Measurements from ENCODE around the gene ANKRD62.
"Not testable (repeated sequence)": the region's sequence is repeated elsewhere in the genome, so short reads cannot be mapped to it uniquely, and the experiment has no call there.

ANKRD62 gene

DNA sequence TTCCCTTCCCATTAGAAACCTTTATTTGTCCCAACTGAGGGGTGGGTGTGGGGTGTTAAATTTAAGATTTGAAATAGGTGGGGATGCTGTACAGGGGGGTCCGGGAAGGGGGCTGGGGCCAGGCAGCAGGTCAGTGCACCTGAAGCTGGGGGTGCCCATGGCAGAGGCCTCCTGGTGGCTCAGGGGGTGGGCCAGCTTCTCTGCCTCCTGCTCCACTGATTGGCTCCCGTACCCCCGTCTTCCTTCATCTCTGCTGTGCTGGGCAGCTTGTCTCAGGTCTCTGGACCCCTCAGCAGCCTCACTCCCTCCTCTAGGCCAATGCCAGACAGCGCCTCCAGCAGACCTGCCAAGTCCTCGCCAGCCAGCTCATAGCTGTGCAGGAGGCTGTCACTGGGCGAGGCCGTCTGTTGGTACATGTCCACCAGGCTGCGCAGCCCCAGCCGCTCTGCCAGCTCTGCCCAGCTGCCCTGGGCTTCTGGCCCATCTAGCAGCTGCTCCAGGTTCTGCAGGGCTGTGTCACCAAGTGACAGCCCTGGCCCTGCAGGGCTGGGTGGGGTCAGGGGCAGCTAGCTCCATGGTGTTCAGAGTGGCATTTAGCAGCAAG, 2.0 kb upstream of the ANKRD62 start:
- in situ Hi-C loops (cut with MboI; ENCODE audit: low sequenced_read_pairs) = no loop called here

DNA sequence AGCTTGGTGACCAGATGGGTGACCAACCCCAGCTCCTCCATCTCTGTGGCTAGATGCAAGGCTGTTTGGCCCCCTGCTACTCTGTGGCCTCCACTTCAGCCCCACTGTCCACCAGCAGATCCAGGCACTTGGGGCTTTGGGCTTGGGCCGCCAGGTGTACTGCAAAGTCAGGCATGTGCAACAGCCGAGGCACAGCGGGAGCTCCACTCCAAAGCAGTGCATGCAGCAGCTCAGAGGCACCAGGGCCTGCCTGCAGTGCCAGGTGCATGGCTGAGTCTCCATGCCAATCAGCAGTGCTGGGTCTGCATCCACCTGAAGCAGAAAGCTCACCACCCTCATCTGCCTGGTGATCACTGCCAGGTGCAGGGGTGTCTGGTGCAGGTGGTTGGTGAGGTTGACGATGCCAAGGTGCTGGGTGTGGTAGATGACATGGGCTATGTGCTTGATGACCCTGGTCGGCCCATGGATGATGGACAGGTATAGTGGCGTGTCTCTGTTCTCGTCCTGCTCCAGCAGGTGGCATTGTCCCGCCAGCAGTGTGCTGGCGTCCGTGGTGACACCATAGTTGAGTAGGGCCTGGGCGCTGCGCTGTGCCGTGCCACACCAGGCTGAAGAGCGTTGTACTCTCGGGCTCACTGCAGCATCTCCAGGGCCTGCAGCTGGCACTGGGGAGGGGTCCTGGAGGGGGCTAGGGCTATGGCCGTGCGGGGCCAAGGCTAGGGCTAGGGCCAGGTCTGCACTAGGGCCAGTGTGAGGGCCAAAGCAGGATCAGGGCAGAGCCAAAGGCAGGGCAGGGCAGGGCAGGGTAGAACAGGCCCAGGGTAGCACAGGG, 1.0 kb upstream of the ANKRD62 start:
- in situ Hi-C loops (cut with MboI; ENCODE audit: low sequenced_read_pairs) = no loop called here

DNA sequence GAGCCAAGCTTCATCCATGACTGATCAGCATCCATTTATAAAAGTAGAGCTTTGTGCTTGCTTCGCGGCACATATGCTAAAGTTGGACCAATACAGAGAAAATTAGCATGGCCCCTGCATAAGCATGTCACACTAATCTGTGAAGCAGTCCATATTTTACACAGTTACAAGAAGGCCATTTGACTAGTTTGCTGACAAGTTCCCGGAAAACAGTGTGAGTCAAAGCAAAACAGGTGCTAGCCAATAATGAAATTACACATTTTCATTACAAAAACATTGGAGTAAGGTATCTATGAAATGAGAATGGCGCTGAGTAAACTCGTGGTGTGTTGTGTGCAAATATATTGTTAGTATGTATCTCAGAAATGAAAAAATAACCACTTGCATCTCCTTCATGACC, 4.7 kb downstream of the ANKRD62 start:
- in situ Hi-C loops (cut with MboI; ENCODE audit: low sequenced_read_pairs) = no loop called here

DNA sequence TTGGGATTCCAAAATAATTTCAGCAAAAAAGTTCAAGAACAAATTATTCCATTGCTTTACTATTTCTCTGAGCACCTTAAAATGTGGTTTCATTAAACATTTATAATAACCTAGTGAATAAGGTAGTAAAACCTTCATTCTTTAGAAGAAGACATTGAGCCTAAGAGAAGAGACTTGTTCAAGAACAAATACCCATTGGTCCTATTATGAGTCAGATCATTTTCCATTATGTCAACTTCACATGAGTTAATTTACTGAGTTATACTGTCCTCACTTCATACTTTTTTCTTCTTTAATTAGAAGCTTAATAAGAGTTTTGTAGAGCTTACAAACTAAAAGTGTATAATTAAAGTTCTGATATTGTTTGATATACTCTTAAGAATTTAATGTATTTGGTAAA, 5.5 kb downstream of the ANKRD62 start:
- in situ Hi-C loops (cut with MboI; ENCODE audit: low sequenced_read_pairs) = no loop called here

DNA sequence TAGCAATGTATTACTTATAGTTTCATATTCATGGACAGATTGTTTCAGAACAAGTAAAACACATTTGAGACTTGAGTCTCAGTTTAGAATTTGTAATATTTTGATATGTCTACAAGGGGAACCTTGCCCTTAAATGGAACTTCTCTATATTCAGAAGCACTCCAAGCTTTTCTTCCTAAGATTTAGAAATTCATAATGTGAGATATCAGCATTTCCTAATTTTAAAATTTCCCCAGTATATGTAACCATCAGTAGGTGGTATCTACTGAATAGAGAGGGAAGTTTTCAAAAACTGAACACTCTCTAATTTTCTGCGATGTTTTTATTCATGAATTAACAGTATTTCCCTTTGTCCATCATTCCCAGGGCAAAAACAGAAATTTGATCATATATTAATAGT, 7.6 kb downstream of the ANKRD62 start:
- in situ Hi-C loops (cut with MboI; ENCODE audit: low sequenced_read_pairs) = no loop called here

DNA sequence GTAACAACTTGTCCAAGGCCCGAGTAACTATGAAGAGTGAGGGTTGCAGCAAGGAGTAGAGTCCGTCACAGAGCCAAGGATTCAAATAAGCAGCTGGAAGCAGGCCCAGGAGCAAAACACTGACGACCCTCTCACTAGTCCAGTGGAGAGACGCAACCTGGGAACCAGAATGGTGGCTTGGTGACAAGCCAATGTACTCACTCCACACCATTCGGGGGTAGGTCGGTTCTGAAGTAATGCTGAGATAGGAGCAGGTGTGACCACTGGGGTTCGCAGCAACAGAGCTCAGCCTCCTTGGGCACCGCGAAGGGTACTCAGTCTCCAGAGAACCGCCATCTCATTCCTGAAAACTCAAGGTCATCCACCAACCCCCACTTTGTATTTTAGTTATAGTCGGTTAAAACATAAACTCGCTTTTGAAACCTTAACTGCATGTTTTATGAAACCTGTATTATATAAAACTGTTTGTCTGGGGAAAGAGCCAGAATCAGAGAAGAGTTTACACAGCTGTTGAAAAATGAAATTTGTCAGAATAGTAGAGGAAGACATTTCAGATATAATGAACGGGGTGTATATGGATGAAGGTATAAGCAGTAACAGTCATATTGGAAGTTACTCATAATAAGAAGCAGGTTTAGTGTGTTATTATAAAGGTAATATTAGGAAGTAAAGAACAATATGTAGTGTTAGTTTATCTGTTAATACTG, 8.6 kb downstream of the ANKRD62 start:
- in situ Hi-C loops (cut with MboI; ENCODE audit: low sequenced_read_pairs) = no loop called here

DNA sequence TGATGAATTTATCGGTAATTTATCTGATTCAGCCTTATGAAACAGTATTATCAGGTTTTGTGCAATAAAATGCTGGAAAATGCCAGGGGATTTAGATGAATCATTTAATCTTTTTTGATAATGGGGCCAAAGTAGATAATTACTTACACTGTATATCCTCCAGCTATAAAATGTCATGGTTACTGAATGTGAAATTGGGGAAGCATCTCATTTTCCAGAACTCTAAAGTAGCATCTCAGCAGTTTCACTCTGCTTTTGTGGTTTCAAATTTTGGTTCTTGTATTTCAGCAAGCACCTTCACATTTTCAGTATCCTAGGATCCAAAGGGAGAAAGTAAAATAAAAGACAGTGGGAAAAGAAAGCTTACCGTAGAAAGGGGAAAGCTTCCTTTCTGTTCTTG, 12.8 kb downstream of the ANKRD62 start:
- in situ Hi-C loops (cut with MboI; ENCODE audit: low sequenced_read_pairs) = no loop called here

DNA sequence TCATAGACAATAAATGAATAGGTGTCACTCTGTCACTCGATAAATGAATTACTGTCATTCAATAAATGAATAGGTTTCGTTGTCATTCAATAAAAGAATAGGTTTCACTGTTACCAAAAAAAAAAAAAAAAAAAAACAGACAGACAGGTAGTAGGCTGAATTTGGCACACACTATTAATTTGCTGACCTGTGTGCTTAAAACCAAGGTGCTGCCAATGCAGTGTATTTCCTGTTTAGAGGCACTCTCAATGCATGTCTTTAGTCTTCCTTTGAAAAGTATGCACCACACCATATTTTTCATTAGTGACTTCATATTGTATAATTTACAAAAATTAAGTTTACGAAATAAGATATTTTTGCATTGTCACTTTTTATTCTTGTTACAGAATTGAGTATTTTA, 16.2 kb downstream of the ANKRD62 start:
- in situ Hi-C loops (cut with MboI; ENCODE audit: low sequenced_read_pairs) = no loop called here

DNA sequence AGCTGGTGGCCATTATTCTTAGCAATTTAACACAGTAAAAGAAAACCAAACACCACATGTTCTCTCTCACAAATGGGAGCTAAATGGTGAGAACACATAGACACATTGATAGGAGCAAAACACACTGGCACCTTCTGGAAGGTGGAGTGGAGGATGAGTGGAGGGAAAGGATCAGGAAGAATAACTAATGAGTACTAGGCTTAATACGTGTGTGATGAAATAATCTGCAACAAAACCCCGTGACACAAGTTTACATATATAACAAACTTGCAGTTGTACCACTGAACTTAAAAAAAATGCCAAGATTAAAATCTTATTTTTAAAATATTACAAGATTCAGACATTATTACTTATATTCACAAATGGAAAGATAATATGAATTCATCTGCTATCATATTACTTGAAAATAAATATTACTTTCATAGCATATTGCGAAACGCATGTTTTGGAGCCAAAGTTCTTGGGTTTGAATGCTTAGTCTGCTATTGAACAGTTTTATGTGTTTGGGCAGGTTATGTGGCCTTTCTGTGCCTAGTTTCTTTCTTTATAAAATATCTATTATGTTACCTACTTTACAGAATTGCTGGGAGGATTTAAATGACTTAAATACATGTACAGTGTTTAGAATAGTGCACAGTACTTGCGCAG, 20.5 kb downstream of the ANKRD62 start:
- in situ Hi-C loops (cut with MboI; ENCODE audit: low sequenced_read_pairs) = no loop called here

DNA sequence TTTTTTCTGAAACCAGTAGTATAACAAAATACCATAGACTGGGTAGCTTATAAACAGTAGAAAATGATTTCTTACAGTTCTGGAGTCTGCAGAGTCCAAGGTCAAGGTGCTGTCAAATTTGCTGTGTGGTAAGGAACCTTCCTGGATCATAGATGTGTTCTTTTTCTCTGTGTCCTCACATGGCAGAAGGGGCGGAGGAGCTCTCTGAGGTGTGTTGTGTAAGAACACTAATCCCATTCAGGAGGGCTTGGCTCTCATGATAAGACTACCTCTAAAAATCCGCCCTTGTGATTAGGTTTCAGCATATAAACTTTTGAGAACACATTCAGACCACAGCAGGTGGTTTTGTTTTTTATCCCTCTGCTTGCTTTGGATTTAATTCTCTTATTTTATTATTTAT, 25.7 kb downstream of the ANKRD62 start:
- in situ Hi-C loops (cut with MboI; ENCODE audit: low sequenced_read_pairs) = no loop called here

DNA sequence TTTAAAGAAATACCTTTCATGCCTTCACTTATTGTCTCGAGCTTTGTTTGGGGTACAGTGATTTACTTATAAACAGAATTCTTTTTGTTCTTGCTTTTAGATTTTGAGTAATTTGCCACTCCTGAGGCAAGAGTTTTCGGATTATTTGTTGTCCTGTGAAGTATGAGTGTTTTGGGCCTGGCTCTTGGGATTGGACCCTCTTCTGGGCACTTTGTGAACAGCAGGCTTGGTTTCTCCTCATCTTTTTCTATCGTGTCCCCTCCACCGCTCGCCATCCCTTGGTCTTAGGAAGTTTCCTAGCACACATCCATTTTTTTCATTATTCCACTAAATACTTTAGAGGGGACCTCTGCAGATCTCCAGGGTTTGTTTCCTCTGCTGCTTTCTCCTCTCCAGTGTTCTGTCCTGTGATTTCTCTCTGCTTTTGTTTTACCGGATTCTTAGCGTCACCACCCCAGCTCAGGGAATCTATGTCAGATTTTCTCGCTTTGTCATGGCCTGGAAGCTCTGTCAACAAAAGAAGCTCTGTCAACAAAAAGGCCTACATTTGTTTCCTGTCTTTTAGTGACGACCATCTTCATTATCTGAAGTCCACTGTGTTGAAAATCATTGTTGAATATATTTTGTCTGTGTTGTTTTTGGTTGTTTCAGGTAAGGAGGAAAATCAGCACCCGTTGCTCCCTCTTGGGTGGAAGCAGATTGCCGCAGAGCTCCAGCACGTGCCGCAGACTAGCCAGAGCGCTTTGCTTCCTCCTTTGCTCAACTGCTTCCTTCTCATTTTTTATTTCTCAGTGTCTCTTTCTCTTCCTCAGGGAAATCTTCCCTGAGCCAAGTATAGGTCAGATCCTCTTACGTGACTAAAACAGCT, 27.8 kb downstream of the ANKRD62 start:
- in situ Hi-C loops (cut with MboI; ENCODE audit: low sequenced_read_pairs) = no loop called here

DNA sequence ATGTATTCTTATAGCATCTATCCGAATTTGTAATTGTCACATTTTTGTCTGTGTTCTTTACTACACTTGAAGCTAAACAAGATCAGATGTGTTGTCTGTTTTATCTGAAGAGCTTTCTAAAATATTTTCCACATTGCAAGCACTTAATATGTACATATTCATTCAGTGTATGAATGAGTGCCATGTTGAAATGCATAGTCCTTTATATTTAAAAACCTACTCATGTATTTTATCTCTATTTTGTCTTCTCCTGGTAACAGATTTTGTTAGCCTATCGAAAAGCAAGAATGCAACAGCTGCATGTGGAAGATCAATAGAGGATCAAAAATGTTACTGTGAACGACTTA, 28.4 kb downstream of the ANKRD62 start:
- in situ Hi-C loops (cut with MboI; ENCODE audit: low sequenced_read_pairs) = not testable (repeated sequence)

DNA sequence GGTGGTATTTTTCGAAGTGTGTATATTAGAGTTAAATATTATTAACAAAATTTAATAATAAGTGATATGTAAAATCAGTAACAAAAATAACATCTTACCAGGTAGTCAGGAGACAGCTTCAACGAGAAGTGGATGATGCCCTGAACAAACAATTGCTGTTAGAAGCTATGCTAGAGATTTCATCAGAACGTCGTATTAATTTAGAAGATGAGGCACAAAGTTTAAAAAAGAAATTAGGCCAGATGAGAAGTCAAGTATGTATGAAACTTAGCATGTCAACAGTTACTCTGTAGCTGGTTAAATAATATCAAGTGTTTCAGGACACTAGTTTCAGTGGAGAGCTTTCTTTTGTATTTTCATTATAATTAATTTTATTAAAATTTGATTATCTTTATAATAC, 34.0 kb downstream of the ANKRD62 start:
- in situ Hi-C loops (cut with MboI; ENCODE audit: low sequenced_read_pairs) = not testable (repeated sequence)

DNA sequence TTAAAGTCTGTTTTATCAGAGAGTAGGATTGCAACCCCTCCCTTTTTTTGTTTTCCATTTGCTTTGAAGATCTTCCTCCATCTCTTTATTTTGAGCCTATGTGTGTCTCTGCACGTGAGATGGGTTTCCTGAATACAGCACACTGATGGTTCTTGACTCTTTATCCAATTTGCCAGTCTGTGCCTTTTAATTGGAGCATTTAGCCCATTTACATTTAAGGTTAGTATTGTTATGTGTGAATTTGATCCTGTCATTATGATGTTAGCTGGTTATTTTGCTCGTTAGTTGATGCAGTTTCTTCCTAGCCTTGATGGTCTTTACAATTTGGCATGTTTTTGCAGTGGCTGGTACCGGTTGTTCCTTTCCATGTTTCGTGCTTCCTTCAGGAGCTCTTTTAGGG, 45.2 kb downstream of the ANKRD62 start:
- in situ Hi-C loops (cut with MboI; ENCODE audit: low sequenced_read_pairs) = not testable (repeated sequence)

DNA sequence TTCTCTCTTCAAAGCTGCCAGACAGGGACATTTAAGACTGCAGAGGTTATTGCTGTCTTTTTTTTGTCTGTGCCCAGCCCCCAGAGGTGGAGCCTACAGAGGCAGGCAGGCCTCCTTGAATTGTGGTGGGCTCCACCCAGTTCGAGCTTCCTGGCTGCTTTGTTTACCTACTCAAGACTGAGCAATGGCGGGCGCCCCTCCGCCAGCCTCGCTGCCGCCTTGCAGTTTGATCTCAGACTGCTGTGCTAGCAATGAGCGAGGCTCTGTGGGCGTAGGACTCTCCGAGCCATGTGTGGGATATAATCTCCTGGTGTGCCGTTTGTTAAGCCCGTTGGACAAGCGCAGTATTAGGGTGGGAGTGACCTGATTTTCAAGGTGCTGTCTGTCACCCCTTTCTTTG, 47.2 kb downstream of the ANKRD62 start:
- in situ Hi-C loops (cut with MboI; ENCODE audit: low sequenced_read_pairs) = not testable (repeated sequence)

DNA sequence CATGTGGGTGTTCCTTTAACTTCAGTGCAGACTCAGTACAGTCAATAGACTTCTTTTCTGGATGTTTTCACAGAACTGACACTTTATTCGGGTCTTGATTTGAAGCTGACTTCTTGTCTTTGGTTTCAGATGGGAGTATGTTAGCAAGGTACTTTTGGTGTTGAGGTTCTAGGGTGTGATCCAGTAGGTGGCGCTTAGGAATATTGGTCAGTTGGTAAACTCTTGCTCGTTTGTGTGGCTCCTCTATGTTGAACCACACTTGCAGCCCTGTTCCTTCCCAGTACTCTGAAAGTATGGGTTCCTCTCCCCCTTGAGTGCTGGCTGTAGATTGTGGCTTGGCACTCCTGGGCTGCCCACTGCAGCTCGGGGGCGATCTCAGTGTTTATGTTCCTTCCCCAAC, 48.1 kb downstream of the ANKRD62 start:
- in situ Hi-C loops (cut with MboI; ENCODE audit: low sequenced_read_pairs) = not testable (repeated sequence)

DNA sequence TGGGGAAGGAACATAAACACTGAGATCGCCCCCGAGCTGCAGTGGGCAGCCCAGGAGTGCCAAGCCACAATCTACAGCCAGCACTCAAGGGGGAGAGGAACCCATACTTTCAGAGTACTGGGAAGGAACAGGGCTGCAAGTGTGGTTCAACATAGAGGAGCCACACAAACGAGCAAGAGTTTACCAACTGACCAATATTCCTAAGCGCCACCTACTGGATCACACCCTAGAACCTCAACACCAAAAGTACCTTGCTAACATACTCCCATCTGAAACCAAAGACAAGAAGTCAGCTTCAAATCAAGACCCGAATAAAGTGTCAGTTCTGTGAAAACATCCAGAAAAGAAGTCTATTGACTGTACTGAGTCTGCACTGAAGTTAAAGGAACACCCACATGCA, 55.8 kb downstream of the ANKRD62 start:
- in situ Hi-C loops (cut with MboI; ENCODE audit: low sequenced_read_pairs) = not testable (repeated sequence)

DNA sequence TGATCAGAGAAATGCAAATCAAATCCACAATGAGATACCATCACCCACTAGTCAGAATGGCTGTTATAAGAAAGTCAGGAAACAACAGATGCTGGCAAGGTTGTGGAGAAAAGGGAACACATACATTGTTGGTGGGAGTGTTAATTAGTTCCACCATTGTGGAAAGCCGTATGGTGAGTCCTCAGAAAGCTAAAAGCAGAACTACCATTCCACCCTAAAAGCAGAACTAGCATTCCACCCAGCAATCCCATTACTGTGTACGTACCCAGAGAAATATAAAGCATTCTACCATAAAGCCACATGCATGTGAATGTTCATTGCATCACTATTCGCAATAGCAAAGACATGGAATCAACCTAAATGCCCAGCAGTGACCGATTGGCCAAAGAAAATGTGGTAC, 60.7 kb downstream of the ANKRD62 start:
- in situ Hi-C loops (cut with MboI; ENCODE audit: low sequenced_read_pairs) = no loop called here

DNA sequence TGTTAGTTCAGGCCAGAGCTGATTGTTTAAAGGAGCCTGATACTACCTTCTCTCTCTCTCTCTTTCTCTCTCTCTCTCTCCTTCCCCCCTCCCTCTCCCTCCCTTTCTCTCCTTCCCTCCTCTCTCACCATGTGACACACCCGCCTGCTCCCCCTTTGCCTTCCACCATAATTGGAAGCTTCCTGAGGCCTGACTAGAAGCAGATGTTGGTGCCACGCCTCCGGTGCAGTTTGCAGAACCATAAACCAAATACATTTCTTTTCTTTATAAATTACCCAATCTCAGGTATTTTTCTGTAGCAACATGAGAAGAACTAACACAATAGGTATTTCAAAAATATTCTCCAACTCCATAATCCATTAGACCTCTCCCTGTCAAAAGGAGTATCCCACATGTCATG, 62.4 kb downstream of the ANKRD62 start:
- in situ Hi-C loops (cut with MboI; ENCODE audit: low sequenced_read_pairs) = no loop called here

DNA sequence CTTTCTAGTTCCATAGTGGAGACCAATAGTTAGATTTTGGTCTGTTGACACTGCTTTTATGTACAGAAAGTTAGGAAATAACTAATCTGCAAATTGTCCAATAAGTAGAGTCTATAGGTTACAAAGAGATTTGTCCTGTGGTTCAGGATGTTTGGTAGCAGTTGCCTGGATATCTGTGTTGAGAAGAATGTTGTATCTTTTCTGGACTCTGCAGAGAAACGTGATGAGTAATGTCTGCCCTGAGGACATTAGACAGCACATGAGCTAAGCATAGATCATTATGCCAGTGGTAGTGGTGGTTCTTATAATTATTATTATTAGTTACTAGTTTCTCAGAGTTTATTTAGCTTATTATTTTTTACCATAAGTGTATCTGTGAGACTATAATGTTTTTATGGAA, 65.8 kb downstream of the ANKRD62 start:
- in situ Hi-C loops (cut with MboI; ENCODE audit: low sequenced_read_pairs) = no loop called here

DNA sequence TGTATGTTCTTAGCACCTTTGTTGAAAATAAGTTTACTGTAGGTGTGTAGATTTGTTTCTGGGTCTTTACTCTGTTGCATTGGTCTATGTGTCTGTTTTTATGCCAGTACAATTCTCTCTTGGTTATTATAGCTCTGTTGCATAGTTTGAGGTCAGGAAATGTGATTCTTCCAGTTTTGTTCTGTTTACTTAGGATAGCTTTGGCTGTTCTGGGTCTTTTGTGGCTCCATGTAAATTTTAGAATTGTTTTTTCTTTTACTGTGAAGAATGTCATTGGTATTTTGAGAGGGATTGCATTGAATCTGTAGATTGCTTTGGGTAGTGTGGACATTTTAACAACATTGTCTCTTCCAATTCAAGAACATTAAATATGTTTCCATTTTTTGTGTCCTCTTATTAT, 69.1 kb downstream of the ANKRD62 start:
- in situ Hi-C loops (cut with MboI; ENCODE audit: low sequenced_read_pairs) = no loop called here

All from HL-60/S4 treated with phorbol 12-myristate 13-acetate at 8.2 ng/mL for 4 days and 3 days (cell line).